Dendritic cell treated with granulocyte-macrophage colony-stimulating factor and Interleukin-4, amounts not matched to agents 40 ng/mL and 50 ng/mL, for 4 days (primary cell): ENCODE results near the gene GALNT2.

ENCODE experiments used
- H3K27ac Mint-ChIP-seq: one replicate; pipeline ENCODE4 v1.8.0; 2022; ENCODE audit warnings: mild to moderate bottlenecking, mixed read lengths
- H3K27me3 Mint-ChIP-seq: one replicate; pipeline ENCODE4 v1.8.0; 2022; ENCODE audit warnings: mild to moderate bottlenecking, mixed read lengths
- H3K36me3 Mint-ChIP-seq: one replicate; pipeline ENCODE4 v1.8.0; 2022; ENCODE audit warnings: low read depth, mixed read lengths
- H3K4me1 Mint-ChIP-seq: one replicate; pipeline ENCODE4 v1.8.0; 2022; ENCODE audit warnings: low read depth, mixed read lengths
- H3K4me3 Mint-ChIP-seq: one replicate; pipeline ENCODE4 v1.8.0; 2022; ENCODE audit warnings: mild to moderate bottlenecking, moderate library complexity, mixed read lengths
- H3K9me3 Mint-ChIP-seq: one replicate; pipeline ENCODE4 v1.8.0; 2022; ENCODE audit warnings: mixed read lengths
- intact Hi-C: fragments of 100-400 bp; cut with micrococcal nuclease; formaldehyde crosslinking; loops from one replicate; pipeline ENCODE4 v1.15.0; 2022

The GALNT2 gene

GRCh38 chr1:230066466-230067404, at the start of gene GALNT2:
Gene GALNT2 (plus strand): TSS chr1:230067238. CDS start chr1:230067281, 43 bp downstream.
- H3K36me3 Mint-ChIP-seq = peaks cover 11% of the 10 kb centered on the region
- H3K27ac Mint-ChIP-seq = peak within 1 kb of the TSS; percentile 91
- peaks cover 51% of the 10 kb centered on the region for H3K4me1 Mint-ChIP-seq
- intact Hi-C loops = loop anchor here (5.0 kb wide), 3 partner anchors 64 to 509 kb away; partner anchors contain the start of gene ABCB10
- peaks cover 3% of the 10 kb centered on the region for H3K27me3 Mint-ChIP-seq
- H3K4me3 Mint-ChIP-seq = peak within 1 kb of the TSS; percentile 88
- peaks cover 8% of the 10 kb centered on the region for H3K9me3 Mint-ChIP-seq

GRCh38 chr1:230020451-230020850, 46.6 kb upstream of the GALNT2 start:
- Mint-ChIP-seq H3K27me3 (no peaks in the 10 kb centered on the region), H3K4me1 (no peaks in the 10 kb centered on the region), H3K36me3 (no peaks in the 10 kb centered on the region), H3K4me3 (no peak overlapping the region), H3K9me3 (no peaks in the 10 kb centered on the region), H3K27ac (no peak overlapping the region)
- intact Hi-C loops = no loop called here

DNA sequence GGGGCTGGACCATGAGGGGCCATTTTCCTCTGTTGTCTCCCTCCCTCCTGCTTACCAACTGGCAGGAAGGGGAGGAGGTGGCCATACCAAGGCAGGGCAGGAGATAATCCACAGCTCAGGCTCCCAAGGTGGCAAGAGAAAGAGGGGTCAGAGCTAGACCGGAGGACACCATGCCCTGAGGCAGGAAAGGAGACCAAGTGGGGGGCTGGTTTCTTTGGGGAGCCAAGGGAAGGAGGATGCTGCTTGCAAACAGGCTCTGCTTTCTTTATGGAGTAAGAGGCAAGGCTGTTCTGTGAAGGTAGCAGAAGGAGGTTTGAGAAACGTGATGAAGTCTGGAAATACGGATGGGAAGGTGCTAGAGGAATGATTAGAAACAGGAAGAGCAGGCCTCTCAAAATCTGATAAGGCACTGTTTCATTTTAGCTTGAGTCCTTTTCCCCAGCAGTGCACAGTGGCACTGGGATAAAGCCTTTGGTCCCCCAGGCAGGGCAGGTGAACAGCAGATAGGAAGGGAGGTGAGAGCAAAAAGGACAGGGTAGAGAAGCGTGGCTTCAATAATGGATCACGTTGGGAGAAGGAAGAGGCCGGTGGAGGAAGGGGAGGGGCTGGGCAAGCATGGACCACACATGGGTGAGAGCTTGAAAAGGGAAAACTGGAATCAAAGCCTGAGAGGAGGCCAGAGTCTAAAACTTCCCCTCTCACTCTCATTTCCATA, 44.2 kb upstream of the GALNT2 start:
- Mint-ChIP-seq H3K4me3 (no peak overlapping the region), H3K36me3 (no peaks in the 10 kb centered on the region), H3K27ac (no peak overlapping the region), H3K27me3 (no peaks in the 10 kb centered on the region), H3K9me3 (no peaks in the 10 kb centered on the region), H3K4me1 (no peaks in the 10 kb centered on the region)
- intact Hi-C loops = no loop called here

- no peaks in the 10 kb centered on the region for H3K36me3 Mint-ChIP-seq
- H3K27me3 Mint-ChIP-seq = no peaks in the 10 kb centered on the region
- no peak overlapping the region for H3K27ac Mint-ChIP-seq
- no peaks in the 10 kb centered on the region for H3K9me3 Mint-ChIP-seq
- intact Hi-C loops = no loop called here
- H3K4me3 Mint-ChIP-seq = no peak overlapping the region
- peaks cover 4% of the 10 kb centered on the region for H3K4me1 Mint-ChIP-seq
Measured at GRCh38 chr1:230025686-230026085, 41.4 kb upstream of the GALNT2 start.

GRCh38 chr1:230026139-230026538, 40.9 kb upstream of the GALNT2 start:
- no peak overlapping the region for H3K4me3 Mint-ChIP-seq
- no peak overlapping the region for H3K27ac Mint-ChIP-seq
- H3K4me1 Mint-ChIP-seq = peaks cover 8% of the 10 kb centered on the region
- intact Hi-C loops = no loop called here
- H3K27me3 Mint-ChIP-seq = no peaks in the 10 kb centered on the region
- H3K9me3 Mint-ChIP-seq = no peaks in the 10 kb centered on the region
- no peaks in the 10 kb centered on the region for H3K36me3 Mint-ChIP-seq

DNA sequence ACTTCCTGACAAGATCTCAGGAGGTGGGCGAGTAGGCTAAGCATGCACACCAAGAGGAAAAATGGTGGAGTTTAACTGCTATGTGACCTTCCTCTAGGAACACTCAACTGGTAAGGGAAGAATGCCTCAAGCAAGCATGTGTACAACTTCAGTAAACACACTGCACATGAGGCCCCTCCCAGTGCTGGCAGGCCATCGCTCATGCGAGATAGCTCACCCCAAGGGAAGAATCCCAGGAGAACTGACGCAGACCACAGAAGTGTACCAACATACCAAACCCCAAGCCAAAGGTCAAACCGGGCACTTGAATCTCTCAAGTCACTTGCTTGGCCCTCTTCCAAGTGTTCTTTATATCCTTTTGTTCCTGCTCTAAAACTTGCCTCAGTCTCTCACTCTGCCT, 40.5 kb upstream of the GALNT2 start:
- H3K4me3 Mint-ChIP-seq = no peak overlapping the region
- intact Hi-C loops = no loop called here
- peaks cover 12% of the 10 kb centered on the region for H3K4me1 Mint-ChIP-seq
- H3K27me3 Mint-ChIP-seq = no peaks in the 10 kb centered on the region
- H3K9me3 Mint-ChIP-seq = no peaks in the 10 kb centered on the region
- H3K36me3 Mint-ChIP-seq = no peaks in the 10 kb centered on the region
- no peak overlapping the region for H3K27ac Mint-ChIP-seq

DNA sequence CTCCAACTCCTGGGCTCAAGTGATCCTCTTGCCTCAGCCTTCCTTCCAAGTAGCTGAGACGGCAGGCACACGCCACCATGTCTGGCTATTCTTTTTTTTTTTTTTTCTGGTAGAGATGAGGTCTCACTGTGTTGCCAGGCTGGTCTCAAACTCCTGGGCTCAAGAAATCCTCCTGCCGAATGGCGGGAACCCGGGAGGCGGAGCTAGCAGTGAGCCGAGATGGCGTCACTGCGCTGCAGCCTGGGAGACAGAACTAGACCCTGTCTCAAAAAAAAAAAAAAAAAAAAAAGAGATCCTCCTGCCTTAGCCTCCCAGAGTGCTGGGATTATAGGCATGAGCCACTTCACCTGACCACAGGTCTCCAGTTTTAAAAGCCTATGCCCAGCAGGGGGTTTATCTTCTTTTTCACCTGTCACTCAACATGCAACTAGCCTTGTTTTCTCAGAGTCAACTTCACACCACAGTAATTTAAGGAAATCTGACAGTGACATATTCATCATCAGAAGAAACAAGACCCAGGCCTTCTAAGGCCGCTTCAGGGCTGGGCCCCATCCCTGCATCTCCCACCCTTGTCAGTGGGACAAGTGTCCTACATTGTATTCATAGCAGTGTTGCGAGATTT, 38.3 kb upstream of the GALNT2 start:
- no peaks in the 10 kb centered on the region for H3K9me3 Mint-ChIP-seq
- intact Hi-C loops = no loop called here
- no peaks in the 10 kb centered on the region for H3K36me3 Mint-ChIP-seq
- H3K27ac Mint-ChIP-seq = no peak overlapping the region
- peaks cover 14% of the 10 kb centered on the region for H3K4me1 Mint-ChIP-seq
- H3K4me3 Mint-ChIP-seq = no peak overlapping the region
- H3K27me3 Mint-ChIP-seq = no peaks in the 10 kb centered on the region

DNA sequence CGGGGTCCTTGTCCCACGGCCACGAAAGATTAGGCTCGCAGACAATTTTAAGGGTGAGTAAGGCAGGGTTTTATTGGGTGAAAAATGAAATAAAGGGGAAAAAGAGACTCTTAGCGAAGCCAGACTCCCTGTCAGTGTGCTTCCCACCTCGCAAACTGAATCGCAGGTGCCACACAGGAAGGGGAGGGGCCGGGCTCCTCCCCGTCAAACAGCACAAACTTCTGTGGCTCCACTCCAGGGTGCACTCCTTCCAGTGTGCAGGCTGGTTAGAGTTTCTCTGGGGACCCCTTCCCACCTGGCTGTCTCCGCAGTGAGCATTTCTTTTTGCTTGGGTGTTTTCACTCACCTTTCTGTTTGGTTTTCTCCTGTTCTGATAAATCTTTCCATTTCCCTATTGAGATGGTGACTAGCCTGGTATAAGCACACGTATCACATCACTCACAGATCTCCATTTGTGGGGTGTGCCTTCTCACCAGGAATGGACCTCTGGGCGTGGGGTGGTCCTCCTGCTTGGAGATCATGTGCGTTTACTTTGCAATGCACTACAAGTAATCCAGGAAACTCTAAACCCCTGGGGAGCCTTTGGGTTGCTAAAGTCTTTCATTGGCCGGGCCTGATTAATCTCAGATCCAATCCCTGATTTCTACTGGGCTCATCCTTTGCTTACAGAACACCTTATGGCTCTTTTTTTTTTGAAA, 37.6 kb upstream of the GALNT2 start:
- intact Hi-C loops = no loop called here
- no peaks in the 10 kb centered on the region for H3K36me3 Mint-ChIP-seq
- H3K27me3 Mint-ChIP-seq = no peaks in the 10 kb centered on the region
- H3K4me1 Mint-ChIP-seq = peaks cover 14% of the 10 kb centered on the region
- no peak overlapping the region for H3K4me3 Mint-ChIP-seq
- no peak overlapping the region for H3K27ac Mint-ChIP-seq
- H3K9me3 Mint-ChIP-seq = no peaks in the 10 kb centered on the region

GRCh38 chr1:230030122-230030821, 36.8 kb upstream of the GALNT2 start:
- Mint-ChIP-seq H3K27me3 (no peaks in the 10 kb centered on the region), H3K4me3 (no peak overlapping the region), H3K36me3 (no peaks in the 10 kb centered on the region), H3K27ac (no peak overlapping the region), H3K4me1 (peaks cover 14% of the 10 kb centered on the region), H3K9me3 (no peaks in the 10 kb centered on the region)
- intact Hi-C loops = no loop called here

DNA sequence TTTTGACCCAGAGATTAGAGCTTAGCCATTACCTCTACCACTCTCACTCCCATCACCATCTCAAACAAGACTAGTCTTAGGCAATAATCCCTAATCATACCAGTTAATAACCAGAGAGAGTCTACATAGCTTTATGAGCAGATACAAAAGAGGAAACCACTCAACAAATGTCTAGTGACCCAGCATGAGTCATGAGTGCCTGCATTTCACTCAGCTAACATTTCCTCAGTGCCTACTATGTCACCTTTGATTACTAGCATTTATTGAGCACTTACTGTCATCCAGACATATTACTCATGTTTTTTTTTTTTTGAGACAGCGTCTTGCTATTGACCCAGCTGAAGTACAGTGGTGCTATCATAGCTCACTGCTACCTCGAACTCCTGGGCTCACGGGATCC, 35.9 kb upstream of the GALNT2 start:
- no peak overlapping the region for H3K27ac Mint-ChIP-seq
- no peaks in the 10 kb centered on the region for H3K27me3 Mint-ChIP-seq
- H3K36me3 Mint-ChIP-seq = peaks cover 1% of the 10 kb centered on the region
- intact Hi-C loops = no loop called here
- H3K9me3 Mint-ChIP-seq = peaks cover 8% of the 10 kb centered on the region
- peaks cover 14% of the 10 kb centered on the region for H3K4me1 Mint-ChIP-seq
- no peak overlapping the region for H3K4me3 Mint-ChIP-seq

DNA sequence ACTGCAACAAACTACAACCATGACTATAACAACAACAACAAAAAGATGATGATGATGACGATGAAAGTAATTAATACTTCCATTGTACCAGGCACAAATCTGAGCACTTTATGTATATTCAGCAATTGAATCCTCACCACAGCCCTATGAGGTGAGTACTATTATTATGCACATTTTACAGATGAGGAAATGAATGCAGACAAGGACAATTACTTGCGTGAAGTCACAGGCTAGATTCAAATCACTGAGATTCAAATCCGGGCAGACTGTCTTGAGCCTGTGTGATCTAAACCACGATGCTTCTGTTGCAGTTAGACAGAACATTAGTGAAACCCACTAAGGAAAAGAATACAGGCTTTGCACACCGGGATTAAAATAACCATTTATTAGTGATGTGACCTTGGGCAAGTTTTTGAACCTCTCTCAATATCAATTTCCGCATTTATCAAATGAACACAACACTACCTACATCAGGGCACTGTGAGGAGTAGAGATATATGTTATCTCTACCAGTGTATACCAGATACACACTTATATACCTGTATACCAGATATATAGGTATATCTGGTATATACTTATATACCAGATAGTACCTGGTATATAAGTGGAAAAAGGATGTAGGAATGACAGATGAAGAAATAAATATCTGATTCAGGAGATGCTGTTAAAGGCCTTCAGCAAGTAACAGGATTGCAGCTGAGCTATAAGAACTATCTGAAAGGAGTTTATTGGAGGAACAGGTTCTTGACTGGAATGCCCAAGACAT, 34.3 kb upstream of the GALNT2 start:
- peaks cover 14% of the 10 kb centered on the region for H3K4me1 Mint-ChIP-seq
- H3K27ac Mint-ChIP-seq = no peak overlapping the region
- H3K4me3 Mint-ChIP-seq = no peak overlapping the region
- peaks cover 14% of the 10 kb centered on the region for H3K9me3 Mint-ChIP-seq
- peaks cover 6% of the 10 kb centered on the region for H3K36me3 Mint-ChIP-seq
- intact Hi-C loops = no loop called here
- H3K27me3 Mint-ChIP-seq = no peaks in the 10 kb centered on the region

DNA sequence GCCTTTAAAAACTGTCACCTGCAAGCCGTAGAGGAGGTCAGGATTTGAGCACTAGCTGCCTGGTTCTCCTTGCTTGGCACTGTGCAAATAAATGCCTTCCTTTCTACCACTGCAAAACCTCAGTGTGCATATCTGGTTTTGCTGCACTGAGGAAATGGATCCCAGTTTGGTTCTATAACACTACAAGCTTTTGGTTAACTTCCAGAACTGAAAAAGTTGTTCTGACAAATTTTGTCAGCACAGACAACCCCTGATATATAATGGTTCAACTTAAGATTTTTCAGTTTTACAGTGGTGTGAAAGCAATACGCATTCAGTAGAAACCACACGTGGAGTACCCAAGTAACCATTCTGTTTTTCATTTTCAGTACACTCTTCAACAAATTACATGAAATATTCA, 29.8 kb upstream of the GALNT2 start:
- Mint-ChIP-seq H3K27ac (no peak overlapping the region), H3K4me1 (peaks cover 2% of the 10 kb centered on the region), H3K27me3 (no peaks in the 10 kb centered on the region), H3K9me3 (peaks cover 14% of the 10 kb centered on the region), H3K36me3 (peaks cover 6% of the 10 kb centered on the region), H3K4me3 (no peak overlapping the region)
- intact Hi-C loops = no loop called here

DNA sequence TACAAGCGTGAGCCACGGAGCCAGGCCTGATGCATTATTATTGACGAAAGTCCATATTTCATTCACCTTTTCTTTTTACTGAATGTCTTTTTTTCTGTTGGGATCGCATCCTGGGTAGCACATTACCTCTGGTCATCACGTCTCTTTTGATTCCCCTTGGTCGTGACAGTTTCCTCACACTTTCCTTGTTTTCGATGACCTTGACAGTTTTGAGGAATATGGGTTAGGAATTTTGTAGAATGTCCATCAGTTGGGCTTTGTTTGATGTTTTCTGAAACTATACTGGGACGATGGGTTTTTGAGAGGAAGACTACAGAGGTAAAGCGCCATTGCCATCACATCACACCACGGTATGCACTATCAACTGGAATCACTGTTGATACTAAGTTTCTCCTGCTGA, 26.6 kb upstream of the GALNT2 start:
- intact Hi-C loops = no loop called here
- Mint-ChIP-seq H3K36me3 (peaks cover 6% of the 10 kb centered on the region), H3K4me1 (peaks cover 17% of the 10 kb centered on the region), H3K9me3 (peaks cover 13% of the 10 kb centered on the region), H3K4me3 (no peak overlapping the region), H3K27ac (no peak overlapping the region), H3K27me3 (no peaks in the 10 kb centered on the region)
